K562 (cell line): ENCODE measurements around the gene ICA1L. TPM values are rescaled to one million over a fixed set of nuclear protein-coding genes. Genes with fewer than 3 reads are reported as not detected.

Experiments
- ATAC-seq: fragments of 200-7000 bp; cut with Tn5 transposase; 3 replicates; pipeline ENCODE4 v1.9.1; 2020; ENCODE audit warnings: moderate library complexity
- BruUV-seq: library from RNA; stranded (reverse); fragments of 400-500 nt; replicated peaks from 2 replicates; lab custom pipeline; 2021; lab: Mats Ljungman, UMichigan
- CTCF ChIA-PET: fragments of 300-600 bp; formaldehyde crosslinking; extraction: SDS; loops from one replicate; lab custom pipeline; 2021; ENCODE audit warnings: low intra/inter-chr PET ratio; lab: Yijun Ruan, JAX
- POLR2A ChIA-PET: fragments of 300-600, 350-650 bp; sonication (Branson Sonifier 250); formaldehyde crosslinking; extraction: SDS; loops from one replicate; lab custom pipeline; 2021; ENCODE audit warnings: antibody characterized with exemption, inconsistent platforms; lab: Yijun Ruan, JAX
- DNase-seq, 4 experiments: peaks; one replicate each; pipeline versions ENCODE4 v3.0.0 to v3.0.0-alpha.2; 2011 to 2018; ENCODE audit warnings: low spot score in 3 of 4, mixed read lengths in 3 of 4; ENCODE audit errors: extremely low read depth in 1 of 4
- FAIRE-seq: peaks from 2 replicates; lab custom pipeline; 2011; peaks lifted over from hg19 to GRCh38; lab: Jason Lieb, UNC
- H2AFZ ChIP-seq: 2 replicates; pipeline ENCODE4 v1.6.0; 2011; ENCODE audit warnings: low read depth, low read length, control low read depth, inconsistent platforms
- H3K27ac ChIP-seq: fragments of 200-600 bp; 3 replicates; pipeline ENCODE4 v1.8.0; 2011; ENCODE audit warnings: low read depth, mild to moderate bottlenecking, control low read depth, inconsistent platforms, low read length, moderate library complexity, mixed read lengths; ENCODE audit errors: extremely low read depth
- H3K27me3 ChIP-seq, 2 experiments: fragments of 300-600 bp in 1 of 2; 2 replicates in 1 of 2; 3 replicates in 1 of 2; pipeline versions ENCODE4 v1.6.0 to v1.8.0; 2011; ENCODE audit warnings: inconsistent platforms in 2 of 2, low read length in 2 of 2, mild to moderate bottlenecking in 1 of 2, mixed read lengths in 1 of 2, moderate library complexity in 1 of 2; ENCODE audit not compliant: control insufficient read depth in 2 of 2, insufficient read depth in 2 of 2
- H3K36me3 ChIP-seq: fragments of 300-600 bp; 3 replicates; pipeline ENCODE4 v1.8.0; 2011; ENCODE audit warnings: mild to moderate bottlenecking, low read length, inconsistent platforms; ENCODE audit not compliant: control insufficient read depth, insufficient read depth
- H3K4me1 ChIP-seq, 2 experiments: fragments of 200-600 bp in 1 of 2; replicated peaks in 1 of 2; 2 replicates in 1 of 2; 3 replicates in 1 of 2; pipeline versions ENCODE4 v1.5.1 to v1.8.0; 2011; ENCODE audit warnings: inconsistent platforms in 2 of 2, low read length in 2 of 2, mild to moderate bottlenecking in 1 of 2, mixed read lengths in 1 of 2, moderate library complexity in 1 of 2; ENCODE audit not compliant: control insufficient read depth in 2 of 2, insufficient read depth in 2 of 2
- H3K4me2 ChIP-seq: 2 replicates; pipeline ENCODE4 v1.6.1; 2011; ENCODE audit warnings: low read length, control low read depth, inconsistent platforms, mixed read lengths; ENCODE audit not compliant: insufficient read depth
- H3K4me3 ChIP-seq: fragments of 200-600 bp; sonication (generic), shearing (Covaris generic); 2 replicates; pipeline ENCODE4 v1.5.1; 2016; ENCODE audit warnings: control low read depth, inconsistent platforms
- H3K79me2 ChIP-seq: fragments of 200-600 bp; 3 replicates; pipeline ENCODE4 v1.8.0; 2011; ENCODE audit warnings: low read length, inconsistent platforms; ENCODE audit not compliant: control insufficient read depth, insufficient read depth
- H3K9ac ChIP-seq, 2 experiments: 2 replicates each; pipeline versions ENCODE4 v1.6.0 to v1.6.1; 2011; ENCODE audit warnings: low read depth in 2 of 2, low read length in 2 of 2, control low read depth in 1 of 2, inconsistent platforms in 1 of 2, mild to moderate bottlenecking in 1 of 2, mixed read lengths in 1 of 2; ENCODE audit not compliant: insufficient read depth in 1 of 2
- H3K9me1 ChIP-seq: one replicate; pipeline ENCODE4 v1.6.0; 2011; ENCODE audit warnings: inconsistent platforms, mild to moderate bottlenecking, low read length, moderate library complexity; ENCODE audit not compliant: control insufficient read depth, insufficient read depth
- H3K9me3 ChIP-seq: replicated peaks from 2 replicates; pipeline ENCODE4 v1.5.1; 2011; ENCODE audit warnings: low read depth, low read length, inconsistent platforms; ENCODE audit not compliant: control insufficient read depth, insufficient read depth
- H4K20me1 ChIP-seq: replicated peaks from 2 replicates; pipeline ENCODE4 v1.6.1; 2011; ENCODE audit warnings: low read length, inconsistent platforms, mixed read lengths; ENCODE audit not compliant: control insufficient read depth, insufficient read depth
- BCOR ChIP-seq: fragments of 450-650 bp; IDR thresholded peaks from 2 replicates; pipeline ENCODE4 v1.6.1; 2016
- CHCHD3 ChIP-seq: fragments of 250-450 bp; sonication (Bioruptor Pico); IDR thresholded peaks from 2 replicates; pipeline ENCODE4 v2.1.2; 2022; ENCODE audit warnings: mild to moderate bottlenecking
- ELF2 ChIP-seq: fragments of 250-450 bp; sonication (Bioruptor Pico); IDR thresholded peaks from 2 replicates; pipeline ENCODE4 v1.5.0; 2021; ENCODE audit warnings: mild to moderate bottlenecking
- JUN ChIP-seq, 2 experiments: sonication (generic) in 1 of 2; formaldehyde crosslinking in 1 of 2; IDR thresholded peaks; 2 replicates each; pipeline versions ENCODE4 v1.6.1 to v1.8.0; 2012 to 2022; ENCODE audit warnings: borderline replicate concordance in 2 of 2, mild to moderate bottlenecking in 2 of 2, improper control_type of control experiment in 1 of 2, low read depth in 1 of 2, low read length in 1 of 2, missing genetic modification reagents in 1 of 2
- MAFF ChIP-seq: IDR thresholded peaks from 2 replicates; pipeline ENCODE4 v1.6.1; 2012; ENCODE audit warnings: low read length, improper control_type of control experiment
- NR4A1 ChIP-seq, 2 experiments: fragments of 250-450 bp in 1 of 2; fragments of 450-650 bp in 1 of 2; sonication (Bioruptor Pico) in 1 of 2; IDR thresholded peaks; 2 replicates each; pipeline versions ENCODE4 v1.4.0 to v1.6.1; 2016 to 2020; ENCODE audit warnings: mild to moderate bottlenecking in 2 of 2, missing compliant biosample characterization in 1 of 2, missing genetic modification characterization in 1 of 2, moderate library complexity in 1 of 2
- TOE1 ChIP-seq, 2 experiments: fragments of 450-650 bp in 1 of 2; sonication (generic) in 1 of 2; formaldehyde crosslinking in 1 of 2; IDR thresholded peaks; 2 replicates each; pipeline versions ENCODE4 v1.7.1 to v1.8.0; 2016 to 2022; ENCODE audit warnings: borderline replicate concordance in 2 of 2, mild to moderate bottlenecking in 2 of 2, antibody characterized with exemption in 1 of 2, inconsistent platforms in 1 of 2, low read depth in 1 of 2, missing genetic modification reagents in 1 of 2, moderate library complexity in 1 of 2
- XRCC5 ChIP-seq: fragments of 200-400 bp; formaldehyde crosslinking; IDR thresholded peaks from 2 replicates; pipeline ENCODE4 v1.6.1; 2017; ENCODE audit warnings: low read depth, mild to moderate bottlenecking, low read length
- ZSCAN32 ChIP-seq: fragments of 450-650 bp; formaldehyde crosslinking; IDR thresholded peaks from 2 replicates; pipeline ENCODE4 v1.4.0; 2020; ENCODE audit warnings: mild to moderate bottlenecking, moderate library complexity
- WGBS: fragments of 100-300 bp; shearing (Covaris generic); methylation state at CpG from one replicate; pipeline ENCODE4 v1.1.6; 2016; ENCODE audit warnings: low coverage, mixed read lengths; ENCODE audit not compliant: insufficient coverage; ENCODE audit errors: missing lambda C conversion rate; 5-methylcytosine and 5-hydroxymethylcytosine counted together
- in situ Hi-C: fragments of 300-500 bp; cut with MboI; formaldehyde crosslinking; loops from 4 replicates; pipeline ENCODE4 v1.15.0; 2018; ENCODE audit warnings: inconsistent platforms, mixed read lengths
- intact Hi-C: fragments of 100-400 bp; cut with micrococcal nuclease; formaldehyde crosslinking; loops from 2 replicates; pipeline ENCODE4 v1.14.2; 2022
- polyA plus RNA-seq, 8 experiments: library from polyadenylated mRNA; depleted of rRNA in 4 of 8; stranded (reverse) in 5 of 8; unstranded in 3 of 8; fragments of >200 nt; fragmentation: Nextera tagmentation in 2 of 8; fragmentation: Illumina TruSeq in 1 of 8; extraction: Ambion mirVana in 2 of 8; extraction: Trizol in 1 of 8; gene quantifications; 2 replicates each; pipeline versions ENCODE4 v1.2.1 to v1.2.3, GENCODE V29; 2011 to 2014; ENCODE audit warnings: inconsistent platforms in 1 of 8, missing spikeins in 1 of 8
- total RNA-seq, 7 experiments: library from RNA; depleted of rRNA in 6 of 7; stranded (reverse); fragments of >200 nt in 6 of 7; fragmentation: Illumina TruSeq in 2 of 7; extraction: Trizol in 2 of 7; gene quantifications; 2 replicates each; pipeline versions ENCODE4 v1.2.1 to v1.2.3, GENCODE V29; 2011 to 2021; ENCODE audit warnings: low replicate concordance in 1 of 7
- TF ChIP-seq, protein P1 (sequence below), 2 experiments: fragments of 450-650 bp in 1 of 2; IDR thresholded peaks; 2 replicates each; pipeline ENCODE4 v1.6.1; 2011 to 2017; ENCODE audit warnings: low read depth in 2 of 2, antibody characterized with exemption in 1 of 2, borderline replicate concordance in 1 of 2, low read length in 1 of 2, mild to moderate bottlenecking in 1 of 2, mixed read lengths in 1 of 2; ENCODE audit not compliant: control insufficient read depth in 1 of 2
- TF ChIP-seq, protein P2 (sequence below), 2 experiments: fragments of 450-650 bp; IDR thresholded peaks; 2 replicates each; pipeline ENCODE4 v1.6.1; 2018; ENCODE audit warnings: mild to moderate bottlenecking in 2 of 2, low read depth in 1 of 2; ENCODE audit not compliant: partially characterized antibody in 2 of 2

ICA1L gene
- total and polyA plus RNA-seq, 9 of the 15 experiments (the other 6 are each of a cell fraction or from before 2014, with no cell fraction given), result 0.57 to 1.7 (median 1.1) TPM

DNA sequence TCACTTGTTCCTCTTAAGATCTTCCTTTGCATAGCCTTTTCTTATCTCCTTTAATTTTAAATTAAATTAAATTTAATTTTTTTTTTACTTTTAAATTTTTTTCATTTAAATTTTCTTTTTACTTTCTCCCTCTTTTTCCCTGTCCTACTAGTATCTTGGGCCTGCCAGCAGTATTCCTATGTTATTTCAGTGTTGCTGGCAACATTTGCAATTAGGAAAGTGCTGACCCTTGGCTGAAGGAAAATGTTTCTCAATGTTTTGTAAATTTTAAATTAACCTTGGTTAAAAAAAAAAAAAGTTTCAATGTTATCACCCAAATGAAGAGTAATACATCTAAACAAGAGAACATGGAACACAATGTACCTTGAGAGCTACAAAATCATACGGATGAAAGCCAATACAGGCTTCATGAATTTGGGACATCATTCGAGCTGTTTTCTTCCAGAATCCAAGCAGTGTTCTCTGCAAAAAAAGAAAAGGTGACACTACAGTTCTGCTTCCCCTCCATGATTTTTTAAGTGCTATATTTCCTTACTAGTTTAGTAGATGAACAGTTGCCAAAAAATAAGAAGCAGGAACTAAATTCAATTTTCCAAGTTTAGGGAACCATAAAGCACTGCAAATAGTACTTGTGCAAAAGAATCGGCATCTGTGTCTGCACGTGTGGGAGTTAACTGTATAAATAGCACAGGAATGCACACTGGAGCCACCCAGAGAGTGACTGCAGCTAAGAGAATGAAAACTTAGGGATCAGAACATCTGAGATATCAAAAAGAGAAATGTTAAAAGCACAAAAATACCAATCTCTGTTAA, 55.8 kb downstream of the ICA1L start (continued):
- no peak for TF ChIP-seq JUN (IDR thresholded peaks at IDR 0.05; ENCODE audit: borderline replicate concordance, low read depth, low read length)
- no peak for TF ChIP-seq JUN (CRISPR knock-in tag; IDR thresholded peaks at IDR 0.05; ENCODE audit: borderline replicate concordance)
- TF ChIP-seq CHCHD3 (CRISPR knock-in tag), result no peak
- no peak for TF ChIP-seq BCOR

GRCh38 chr2:202814226-202814625, 57.3 kb downstream of the ICA1L start:
- H3K9ac ChIP-seq, result no peak overlapping the region
- in situ Hi-C loops, result no loop called here
- FAIRE-seq (no peak), DNase-seq (no peak), ATAC-seq (no peak)
- POLR2A ChIA-PET, result no interaction called here
- CTCF ChIA-PET, result no interaction called here
- H3K27ac ChIP-seq, result no peak overlapping the region
- no peaks in the 10 kb centered on the region for H3K9me1 ChIP-seq
- BruUV-seq, result no TSS peak
- H2AFZ ChIP-seq, result no peak overlapping the region
- no peak overlapping the region for H3K4me3 ChIP-seq
- H3K27me3 ChIP-seq, result no peaks in the 10 kb centered on the region
- peaks cover 0 to 2% of the 10 kb centered on the region in 2 experiments; a peak in 1 of 5 replicates for H3K4me1 ChIP-seq
- no peaks in the 10 kb centered on the region for H3K9me3 ChIP-seq
- no peak overlapping the region for H3K4me2 ChIP-seq
- intact Hi-C loops, result no loop called here
- no peaks in the 10 kb centered on the region for H4K20me1 ChIP-seq
- no peaks in the 10 kb centered on the region for H3K79me2 ChIP-seq
- no peaks in the 10 kb centered on the region for H3K36me3 ChIP-seq
- 77% methylated on average over 1 of the region's 1 CpG for WGBS
- no peak for TF ChIP-seq ZSCAN32 (CRISPR knock-in tag)
- TF ChIP-seq, protein P1, sequence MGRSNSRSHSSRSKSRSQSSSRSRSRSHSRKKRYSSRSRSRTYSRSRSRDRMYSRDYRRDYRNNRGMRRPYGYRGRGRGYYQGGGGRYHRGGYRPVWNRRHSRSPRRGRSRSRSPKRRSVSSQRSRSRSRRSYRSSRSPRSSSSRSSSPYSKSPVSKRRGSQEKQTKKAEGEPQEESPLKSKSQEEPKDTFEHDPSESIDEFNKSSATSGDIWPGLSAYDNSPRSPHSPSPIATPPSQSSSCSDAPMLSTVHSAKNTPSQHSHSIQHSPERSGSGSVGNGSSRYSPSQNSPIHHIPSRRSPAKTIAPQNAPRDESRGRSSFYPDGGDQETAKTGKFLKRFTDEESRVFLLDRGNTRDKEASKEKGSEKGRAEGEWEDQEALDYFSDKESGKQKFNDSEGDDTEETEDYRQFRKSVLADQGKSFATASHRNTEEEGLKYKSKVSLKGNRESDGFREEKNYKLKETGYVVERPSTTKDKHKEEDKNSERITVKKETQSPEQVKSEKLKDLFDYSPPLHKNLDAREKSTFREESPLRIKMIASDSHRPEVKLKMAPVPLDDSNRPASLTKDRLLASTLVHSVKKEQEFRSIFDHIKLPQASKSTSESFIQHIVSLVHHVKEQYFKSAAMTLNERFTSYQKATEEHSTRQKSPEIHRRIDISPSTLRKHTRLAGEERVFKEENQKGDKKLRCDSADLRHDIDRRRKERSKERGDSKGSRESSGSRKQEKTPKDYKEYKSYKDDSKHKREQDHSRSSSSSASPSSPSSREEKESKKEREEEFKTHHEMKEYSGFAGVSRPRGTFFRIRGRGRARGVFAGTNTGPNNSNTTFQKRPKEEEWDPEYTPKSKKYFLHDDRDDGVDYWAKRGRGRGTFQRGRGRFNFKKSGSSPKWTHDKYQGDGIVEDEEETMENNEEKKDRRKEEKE (IDR thresholded peaks at IDR 0.05; ENCODE audit: borderline replicate concordance in 1 of 2, control insufficient read depth in 1 of 2, low read depth in 2 of 2, low read length in 1 of 2), result no peak
- TF ChIP-seq MAFF, result no peak
- TF ChIP-seq TOE1 (IDR thresholded peaks at IDR 0.05; ENCODE audit: borderline replicate concordance), result no peak
- TF ChIP-seq TOE1 (CRISPR knock-in tag; IDR thresholded peaks at IDR 0.05; ENCODE audit: borderline replicate concordance, low read depth), result no peak
- no peak for TF ChIP-seq ELF2 (CRISPR knock-in tag)
- no peak for TF ChIP-seq XRCC5
- no peak for TF ChIP-seq NR4A1 (CRISPR knock-in tag; IDR thresholded peaks at IDR 0.05)
- TF ChIP-seq NR4A1 (tag; IDR thresholded peaks at IDR 0.05), result no peak
- TF ChIP-seq, protein P2, sequence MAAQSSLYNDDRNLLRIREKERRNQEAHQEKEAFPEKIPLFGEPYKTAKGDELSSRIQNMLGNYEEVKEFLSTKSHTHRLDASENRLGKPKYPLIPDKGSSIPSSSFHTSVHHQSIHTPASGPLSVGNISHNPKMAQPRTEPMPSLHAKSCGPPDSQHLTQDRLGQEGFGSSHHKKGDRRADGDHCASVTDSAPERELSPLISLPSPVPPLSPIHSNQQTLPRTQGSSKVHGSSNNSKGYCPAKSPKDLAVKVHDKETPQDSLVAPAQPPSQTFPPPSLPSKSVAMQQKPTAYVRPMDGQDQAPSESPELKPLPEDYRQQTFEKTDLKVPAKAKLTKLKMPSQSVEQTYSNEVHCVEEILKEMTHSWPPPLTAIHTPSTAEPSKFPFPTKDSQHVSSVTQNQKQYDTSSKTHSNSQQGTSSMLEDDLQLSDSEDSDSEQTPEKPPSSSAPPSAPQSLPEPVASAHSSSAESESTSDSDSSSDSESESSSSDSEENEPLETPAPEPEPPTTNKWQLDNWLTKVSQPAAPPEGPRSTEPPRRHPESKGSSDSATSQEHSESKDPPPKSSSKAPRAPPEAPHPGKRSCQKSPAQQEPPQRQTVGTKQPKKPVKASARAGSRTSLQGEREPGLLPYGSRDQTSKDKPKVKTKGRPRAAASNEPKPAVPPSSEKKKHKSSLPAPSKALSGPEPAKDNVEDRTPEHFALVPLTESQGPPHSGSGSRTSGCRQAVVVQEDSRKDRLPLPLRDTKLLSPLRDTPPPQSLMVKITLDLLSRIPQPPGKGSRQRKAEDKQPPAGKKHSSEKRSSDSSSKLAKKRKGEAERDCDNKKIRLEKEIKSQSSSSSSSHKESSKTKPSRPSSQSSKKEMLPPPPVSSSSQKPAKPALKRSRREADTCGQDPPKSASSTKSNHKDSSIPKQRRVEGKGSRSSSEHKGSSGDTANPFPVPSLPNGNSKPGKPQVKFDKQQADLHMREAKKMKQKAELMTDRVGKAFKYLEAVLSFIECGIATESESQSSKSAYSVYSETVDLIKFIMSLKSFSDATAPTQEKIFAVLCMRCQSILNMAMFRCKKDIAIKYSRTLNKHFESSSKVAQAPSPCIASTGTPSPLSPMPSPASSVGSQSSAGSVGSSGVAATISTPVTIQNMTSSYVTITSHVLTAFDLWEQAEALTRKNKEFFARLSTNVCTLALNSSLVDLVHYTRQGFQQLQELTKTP (IDR thresholded peaks at IDR 0.05; ENCODE audit: low read depth in 1 of 2, partially characterized antibody in 2 of 2), result no peak
- TF ChIP-seq BCOR, result no peak
